ENCODE data around the gene NATD1. TPM values are rescaled to one million over a fixed set of nuclear protein-coding genes. Genes with fewer than 3 reads are reported as not detected.

Gene NATD1
- total RNA-seq, 1 donor from 2014 or later, result 3.6 TPM

DNA sequence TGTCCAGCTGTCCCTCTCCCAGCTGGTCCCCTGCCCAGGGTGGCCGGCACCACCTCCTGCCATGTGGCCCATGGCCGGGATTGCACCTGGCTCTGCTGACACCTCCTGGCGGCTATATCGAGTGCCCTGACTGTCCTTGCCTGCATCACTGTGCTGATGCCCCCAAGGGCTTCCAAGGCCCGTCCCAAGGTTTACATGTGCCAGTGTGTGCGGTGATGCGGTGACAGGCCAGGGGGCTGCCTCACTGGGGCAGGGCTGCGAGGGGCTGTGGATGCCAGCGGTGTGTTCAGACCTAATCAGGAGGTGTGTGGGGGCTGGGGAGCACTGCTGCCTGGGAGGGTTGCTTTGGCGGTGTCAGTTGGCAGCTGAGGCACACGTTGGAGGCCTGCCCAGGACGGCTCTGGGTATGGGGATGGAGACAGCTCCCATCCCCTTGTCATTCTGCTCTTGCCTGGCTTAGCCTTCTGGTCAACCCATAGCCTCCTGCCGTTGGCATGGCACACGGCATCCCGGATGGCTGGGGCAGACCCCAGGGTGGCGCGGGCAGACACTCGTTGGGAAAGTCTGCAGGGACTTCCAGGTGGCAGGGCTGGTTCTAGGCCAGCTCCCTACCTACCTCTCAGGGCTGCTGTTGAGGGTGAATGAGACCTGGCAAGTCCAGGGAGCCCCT lies 36.8 kb upstream of the NATD1 start:
- DNase-seq (ENCODE audit: low read depth in 2 of 2), result no peak

DNA sequence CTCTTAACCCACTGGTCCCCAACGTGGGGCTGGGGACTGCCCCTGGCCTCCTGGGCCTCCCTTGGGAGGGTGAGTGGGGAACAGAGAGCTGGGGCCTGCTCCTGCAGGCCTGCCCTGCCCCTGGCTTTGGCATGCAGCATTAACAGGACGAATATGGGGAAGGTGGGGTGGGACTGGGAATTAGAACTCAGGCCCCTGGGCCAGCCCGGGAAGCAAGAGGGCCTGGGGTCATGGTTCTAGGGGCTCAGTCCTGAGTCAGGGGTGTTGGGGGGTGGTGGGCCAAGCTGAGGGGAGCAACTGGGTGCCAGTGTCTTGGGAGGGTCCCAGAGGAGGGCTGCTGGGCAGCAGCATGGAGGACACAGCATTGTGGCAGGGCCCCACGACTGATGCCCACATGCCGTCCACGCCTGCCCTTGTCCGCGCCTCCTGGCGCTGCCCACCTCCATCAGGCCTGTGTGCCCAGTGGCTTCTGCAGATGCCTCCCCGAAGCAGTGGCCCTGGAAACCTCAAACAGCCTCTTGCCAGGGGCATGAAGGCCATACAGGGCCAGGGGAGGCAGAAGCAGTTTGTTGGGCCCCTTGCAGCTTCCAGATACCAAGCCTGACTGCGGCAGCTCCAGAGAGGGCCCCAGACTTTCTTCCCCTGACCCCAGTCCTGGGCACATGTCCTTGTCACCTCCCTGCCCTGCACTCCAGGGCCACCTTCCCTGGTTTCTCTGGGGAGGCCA lies 36.1 kb upstream of the NATD1 start:
- no peak for DNase-seq (ENCODE audit: low read depth in 2 of 2)

DNA sequence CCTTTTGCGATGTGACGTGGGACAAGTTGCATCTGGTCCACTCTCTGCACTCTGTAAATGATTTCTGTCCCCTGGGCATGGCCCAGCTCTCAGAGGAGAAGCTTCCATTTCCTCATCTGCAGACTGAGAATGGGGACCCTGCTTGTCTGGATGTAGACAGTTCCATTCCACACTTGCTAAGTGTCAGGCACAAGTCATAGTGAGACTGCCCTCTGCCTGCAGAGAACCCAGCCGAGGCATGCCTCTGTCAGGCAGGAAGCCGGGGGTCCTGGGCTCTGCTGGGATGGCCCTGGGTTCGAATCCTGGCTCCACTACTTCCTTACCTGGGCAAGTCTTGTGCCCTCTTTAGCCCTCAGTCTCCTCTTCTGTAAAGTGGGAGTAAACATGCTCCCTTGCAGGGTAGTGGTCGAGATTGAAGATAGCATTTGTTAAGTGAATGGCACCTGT lies 35.4 kb upstream of the NATD1 start:
- no peak for DNase-seq (ENCODE audit: low read depth in 2 of 2)

DNA sequence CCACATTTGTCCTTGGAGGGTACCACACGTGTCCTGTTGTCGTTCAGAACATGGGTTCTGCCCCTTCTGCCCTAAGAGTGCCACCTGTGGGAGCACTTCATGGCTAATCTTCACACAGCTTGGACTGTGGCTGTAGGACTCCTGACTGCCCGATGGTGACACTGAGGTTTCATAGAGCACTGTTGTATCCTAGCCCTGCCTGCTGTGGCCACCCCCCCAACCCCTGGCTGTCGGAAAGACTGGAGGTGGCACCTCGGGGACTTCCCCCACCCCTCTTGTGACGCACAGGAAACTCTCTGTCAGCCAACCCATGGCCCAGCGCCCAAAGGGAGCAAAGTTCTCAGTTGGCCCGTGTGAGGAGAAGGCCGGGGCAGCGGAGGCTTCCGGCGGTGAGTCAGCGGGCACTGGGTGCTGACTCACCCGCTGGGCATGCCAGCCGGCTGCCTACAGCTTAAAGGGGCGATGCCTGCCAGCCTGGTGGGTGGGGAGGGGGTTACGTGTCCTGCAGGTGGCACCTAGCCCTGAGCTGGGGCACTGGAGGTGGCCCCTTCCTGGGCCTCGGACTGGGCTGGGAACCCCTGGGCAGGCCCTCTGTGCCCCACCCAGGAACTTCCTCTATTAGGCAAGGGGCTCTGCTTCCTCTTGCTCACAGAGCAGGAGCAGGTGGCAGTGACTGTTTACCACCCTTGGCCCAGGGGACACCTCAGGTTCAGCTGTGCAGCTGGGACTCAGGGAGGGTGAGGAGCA lies 34.7 kb upstream of the NATD1 start:
- peak; percentile 95 to 96 for DNase-seq (ENCODE audit: low read depth in 2 of 2)

DNA sequence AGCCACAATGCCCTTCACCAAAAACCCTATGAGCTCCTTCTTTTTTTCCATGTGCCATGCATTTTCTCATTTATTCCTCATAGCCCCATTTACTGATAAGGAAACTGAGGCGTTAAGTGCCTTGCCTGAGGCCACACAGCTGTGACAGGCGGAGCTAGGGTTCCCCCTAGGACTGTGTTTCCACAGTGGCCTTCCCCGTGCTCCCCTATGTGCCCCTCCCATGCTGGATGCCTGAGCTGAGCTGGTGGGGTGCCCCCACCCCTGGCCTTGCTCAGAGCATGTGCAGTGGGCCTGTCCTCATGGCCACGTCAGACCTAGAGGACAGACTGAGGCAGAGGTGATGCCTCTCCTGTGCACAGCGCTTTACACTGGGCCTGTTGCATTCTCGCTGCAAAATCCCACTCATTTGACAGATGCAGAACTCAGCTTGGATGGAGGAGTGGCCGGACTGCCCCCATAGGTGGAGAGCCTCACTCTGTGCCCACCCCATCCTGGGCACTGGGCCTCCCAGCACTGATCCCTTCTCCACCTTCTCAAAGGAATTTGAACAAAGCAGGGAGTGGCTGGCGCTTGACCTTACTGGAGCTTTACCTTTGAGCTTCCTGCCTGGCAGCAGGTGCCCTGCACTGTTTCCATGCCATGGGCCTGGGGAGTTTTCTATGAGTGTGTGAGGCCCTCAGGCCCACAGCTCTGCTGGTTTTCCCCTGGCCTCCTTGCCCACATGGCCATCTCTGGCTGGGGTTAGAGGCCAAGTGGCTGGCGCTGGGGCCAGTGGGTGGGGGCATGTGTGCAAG lies 33.9 kb upstream of the NATD1 start:
- DNase-seq (ENCODE audit: low read depth in 2 of 2), result no peak

DNA sequence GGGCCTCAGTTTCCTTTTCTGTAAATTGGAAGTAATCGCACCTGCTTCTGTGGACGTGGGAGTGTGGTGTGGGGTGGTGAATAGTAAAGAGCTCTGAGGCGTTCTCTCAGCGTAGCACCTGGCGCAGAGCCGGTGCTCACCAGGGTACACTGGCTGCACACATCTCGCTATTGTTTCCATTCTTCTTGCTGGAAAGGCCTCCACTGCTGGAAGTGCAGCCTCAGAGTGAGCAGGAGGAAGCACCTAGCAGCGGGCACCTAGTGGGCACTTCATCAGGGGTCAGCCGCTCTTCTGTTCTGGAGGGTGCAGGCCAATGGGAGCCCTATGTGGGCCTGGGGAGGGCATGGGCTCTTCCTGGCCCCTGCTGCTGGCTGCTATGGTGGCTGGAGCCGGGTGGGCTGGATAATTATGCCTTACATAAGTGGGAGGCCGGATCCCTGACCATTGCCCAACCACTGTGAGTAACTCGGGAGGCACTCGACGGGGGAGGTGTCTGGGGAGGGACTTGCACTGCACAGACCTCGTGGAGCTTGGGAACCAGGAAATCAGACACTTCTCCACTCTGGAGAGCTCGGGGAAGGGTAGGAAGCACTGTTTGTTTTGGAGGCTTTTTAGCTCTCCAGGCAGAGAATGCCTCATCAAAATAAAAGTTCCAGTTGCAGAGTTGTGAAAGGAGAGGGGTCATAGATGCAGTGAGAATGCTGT lies 33.0 kb upstream of the NATD1 start:
- DNase-seq (ENCODE audit: low read depth in 2 of 2), result peak; percentile 94 to 97

DNA sequence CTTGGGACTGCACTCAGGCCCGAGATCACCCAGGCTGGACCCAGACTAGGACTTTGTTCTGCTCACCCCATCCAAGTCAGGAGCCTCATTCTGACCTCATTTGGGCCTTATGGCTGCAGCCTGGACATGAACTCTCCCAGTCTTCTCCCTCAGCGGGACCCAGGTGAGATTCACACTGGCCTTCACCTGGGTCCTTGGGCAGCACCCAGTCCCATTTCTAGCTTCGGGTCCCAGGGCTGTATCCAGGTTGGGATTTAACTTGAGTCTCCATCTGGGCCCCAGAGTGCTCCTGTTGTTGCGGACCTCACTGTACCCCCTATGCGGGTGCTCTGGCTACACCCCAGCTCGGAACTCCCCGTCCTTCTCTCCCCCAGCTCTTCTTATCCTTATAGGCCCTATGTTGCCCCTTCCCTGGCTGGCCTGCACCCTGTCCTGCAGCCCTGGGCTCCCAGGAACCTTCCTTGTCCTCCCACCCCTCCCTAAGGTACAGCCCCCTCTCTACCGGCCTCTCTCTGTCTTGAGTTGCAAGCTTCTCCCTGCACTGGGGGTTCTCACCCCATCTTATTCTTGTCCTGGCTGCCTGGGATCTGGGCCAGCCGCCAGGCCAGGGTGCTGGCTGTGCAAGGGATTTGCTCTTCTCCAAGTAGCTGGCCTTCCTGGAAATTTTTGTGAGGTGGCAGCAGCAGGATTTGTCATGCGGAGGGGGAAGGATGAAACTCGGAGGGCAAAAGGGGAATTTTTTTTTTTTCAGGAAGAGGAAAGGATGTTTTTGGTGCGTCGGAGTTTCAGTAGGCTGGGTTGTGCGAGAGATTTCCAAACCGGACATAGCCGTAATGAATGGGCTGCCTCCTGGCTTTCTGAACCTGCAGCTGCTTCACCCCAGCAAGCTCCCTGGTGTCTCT lies 32.2 kb upstream of the NATD1 start:
- DNase-seq (ENCODE audit: low read depth in 2 of 2), result peak; percentile 61 to 71

DNA sequence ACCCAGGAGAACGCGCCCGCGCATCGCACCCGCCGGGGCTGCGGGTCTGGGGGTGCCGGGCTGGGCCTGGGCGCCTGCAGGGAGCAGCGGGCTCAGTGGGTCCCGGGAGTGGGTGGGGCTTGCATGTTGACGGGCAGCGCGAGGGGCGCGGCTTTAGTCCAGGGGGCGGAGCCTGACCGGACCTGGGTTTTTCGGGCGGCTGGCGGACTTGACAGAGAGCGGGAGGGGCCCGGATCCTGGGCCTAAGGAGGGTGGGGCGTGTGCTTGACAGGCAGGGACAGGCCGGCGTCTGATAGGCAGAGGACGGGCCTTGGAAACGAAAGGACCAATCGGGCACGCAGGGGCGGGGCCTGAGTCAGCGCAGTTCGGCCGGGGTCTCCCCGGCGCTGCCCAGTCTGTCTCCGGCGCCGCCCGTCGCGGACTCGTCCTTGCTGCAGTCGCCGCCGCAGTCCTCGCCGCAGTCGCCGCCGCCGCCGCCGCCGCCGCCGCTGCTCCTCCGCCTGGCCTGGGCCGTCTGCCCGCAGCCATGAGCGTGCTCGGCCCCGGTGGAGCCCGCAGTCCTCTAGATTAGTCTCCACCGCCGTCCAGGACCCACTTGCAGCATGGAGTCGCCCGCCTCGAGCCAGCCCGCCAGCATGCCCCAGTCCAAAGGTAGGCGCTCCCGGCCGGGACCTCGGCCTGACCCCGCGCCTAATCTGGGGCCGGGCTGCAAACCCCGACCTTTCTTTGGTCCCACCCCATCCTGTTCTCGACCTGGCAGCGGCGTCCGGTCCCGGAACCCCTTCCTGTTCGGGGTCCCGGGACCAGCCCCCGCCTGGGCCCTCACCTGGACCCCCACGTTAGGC lies 31.3 kb upstream of the NATD1 start, which contains the start of gene MAP2K3:
MAP2K3 (plus strand) TSS at position 393 of the 845 bp plus-strand sequence; CDS start at position 603, 210 bp downstream.
- DNase-seq (ENCODE audit: low read depth in 2 of 2), result peak; percentile 99

DNA sequence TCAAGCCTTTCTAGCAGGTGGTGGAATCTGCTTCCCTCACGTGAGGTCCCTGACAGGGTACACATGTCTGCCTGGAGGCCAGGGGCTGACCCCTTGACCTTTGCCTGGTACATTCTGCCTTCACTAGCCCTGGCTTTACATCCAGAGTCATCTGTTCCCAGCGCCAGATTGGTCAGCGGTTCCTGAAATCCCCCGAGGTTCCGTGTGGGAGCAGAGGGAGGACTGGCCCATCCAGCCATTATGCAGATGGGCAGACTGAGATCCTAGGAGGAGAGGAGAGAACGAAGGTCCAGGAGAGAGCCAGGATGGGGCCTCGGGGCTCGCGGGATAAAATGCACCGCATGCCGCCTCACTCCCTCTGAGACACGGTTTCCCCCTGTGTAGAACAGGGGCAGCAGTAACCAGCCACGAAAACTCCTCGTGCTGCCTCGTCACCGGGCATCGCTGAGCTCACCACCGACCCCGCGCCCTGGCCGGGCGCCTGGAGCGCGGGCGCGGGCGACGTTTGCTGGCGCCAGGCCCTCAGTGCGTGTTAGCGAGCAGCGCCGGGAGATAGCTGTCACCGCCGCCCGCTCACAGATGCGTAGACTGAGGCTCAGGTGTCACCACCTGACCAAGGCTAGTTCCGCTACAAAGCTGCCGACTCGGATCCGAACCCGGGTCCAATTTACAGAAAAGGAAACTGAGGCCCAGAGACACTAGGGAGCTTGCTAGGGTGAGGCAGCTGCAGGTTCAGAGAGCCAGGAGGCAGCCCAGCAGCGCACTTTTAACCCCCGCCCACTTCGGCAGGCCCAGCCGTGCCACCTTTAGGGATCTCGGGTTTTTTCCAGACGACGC lies 30.5 kb upstream of the NATD1 start:
- DNase-seq (ENCODE audit: low read depth in 2 of 2), result peak; percentile 56 to 69

DNA sequence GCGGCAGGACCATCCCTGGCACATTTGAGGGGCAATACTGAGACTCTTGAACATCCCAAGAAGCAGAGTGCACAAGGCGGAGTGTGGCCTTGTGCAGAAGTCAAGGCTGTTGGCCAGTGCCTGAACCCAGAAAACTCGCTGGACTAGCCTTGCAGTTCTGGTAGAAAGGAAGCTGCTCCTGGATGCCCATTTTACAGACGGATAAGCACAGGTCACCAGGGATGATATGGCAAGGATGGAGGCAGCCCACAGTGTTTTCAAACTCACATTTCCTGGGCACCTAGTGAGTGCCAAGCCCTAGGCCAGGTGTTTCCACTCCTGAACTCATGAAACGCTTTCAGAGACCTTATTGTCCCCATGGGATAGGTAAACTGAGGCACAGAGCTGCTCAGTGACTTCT lies 29.6 kb upstream of the NATD1 start:
- no peak for DNase-seq (ENCODE audit: low read depth in 2 of 2)

DNA sequence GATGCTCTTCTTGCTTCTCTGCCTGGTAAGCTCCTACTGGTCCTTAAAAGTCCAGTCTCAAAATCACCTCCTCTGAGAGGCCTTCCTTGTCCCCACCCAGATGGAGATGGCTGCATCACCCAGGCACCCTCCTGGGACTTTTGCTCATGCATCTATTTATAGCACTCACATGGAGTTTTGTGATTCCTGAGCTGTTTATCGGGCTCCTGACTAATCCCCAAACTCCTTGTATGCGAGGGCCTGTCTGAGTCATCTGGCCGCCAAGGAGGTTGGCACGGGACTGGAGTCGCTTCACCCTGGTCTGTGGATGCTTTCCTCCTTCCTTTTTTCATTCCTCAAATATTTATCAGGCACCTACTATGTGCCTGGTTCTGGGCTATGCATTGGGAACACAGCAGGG lies 29.0 kb upstream of the NATD1 start:
- peak in 1 of 2 donors; percentile 83 for DNase-seq (ENCODE audit: low read depth in 2 of 2)

DNA sequence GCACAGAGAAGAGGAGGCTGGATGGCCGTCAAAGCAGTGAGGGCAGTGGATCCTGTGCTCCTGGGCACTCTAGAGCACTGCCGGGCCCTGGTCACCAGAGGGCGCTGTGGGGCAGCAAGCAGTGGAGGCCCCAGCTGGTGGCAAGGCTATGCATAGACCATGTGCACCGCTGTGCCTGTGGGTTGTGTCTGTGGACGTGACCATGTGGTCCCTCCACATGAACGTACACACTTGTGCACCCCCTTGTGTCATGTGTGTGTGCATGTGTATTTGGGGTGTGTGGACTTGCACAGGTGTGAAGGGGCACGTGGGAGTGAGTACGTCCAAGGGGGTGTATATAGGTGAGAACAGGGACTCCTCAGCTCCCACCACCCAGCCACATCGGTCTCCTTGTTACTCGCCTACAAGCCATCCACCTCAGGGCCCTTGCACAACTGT lies 26.9 kb upstream of the NATD1 start:
- peak; percentile 79 to 87 for DNase-seq (ENCODE audit: low read depth in 2 of 2)

DNA sequence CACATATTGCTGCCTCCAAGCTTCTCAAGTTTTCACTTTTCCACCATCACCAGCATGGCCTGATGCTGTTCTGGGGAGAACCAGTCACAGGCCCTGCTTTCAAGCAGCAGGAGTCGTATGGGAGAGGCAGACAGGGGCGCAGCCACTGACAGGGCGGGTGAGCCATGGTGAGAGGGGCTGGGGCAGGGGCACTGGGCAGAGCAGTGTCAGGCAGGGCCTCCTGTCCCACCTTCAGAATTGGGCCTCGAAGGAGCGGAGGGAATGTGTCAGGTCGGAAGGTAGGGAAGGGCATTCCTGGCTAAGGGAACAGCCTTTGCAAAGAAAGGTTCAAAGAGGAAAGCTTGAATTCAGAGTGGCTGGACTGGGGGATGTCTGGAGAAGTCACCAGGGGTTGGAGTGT lies 26.4 kb upstream of the NATD1 start:
- no peak for DNase-seq (ENCODE audit: low read depth in 2 of 2)

DNA sequence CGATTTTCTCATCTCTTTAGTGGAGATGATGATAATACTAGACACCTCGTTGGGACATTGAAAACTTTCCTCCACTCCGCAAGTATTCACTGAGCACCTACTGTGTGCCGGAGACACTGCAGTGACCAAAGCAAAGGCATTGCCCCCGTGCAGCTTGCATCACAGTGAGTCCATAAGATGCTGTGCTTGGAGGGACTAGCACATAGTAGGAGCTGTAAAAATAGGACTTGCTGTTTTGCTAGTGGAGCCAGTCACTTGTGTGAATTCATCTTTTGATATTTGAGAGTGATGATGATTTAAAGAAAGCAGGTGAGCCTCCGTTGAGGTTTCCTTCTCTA lies 26.0 kb upstream of the NATD1 start:
- DNase-seq (ENCODE audit: low read depth in 2 of 2), result no peak

DNA sequence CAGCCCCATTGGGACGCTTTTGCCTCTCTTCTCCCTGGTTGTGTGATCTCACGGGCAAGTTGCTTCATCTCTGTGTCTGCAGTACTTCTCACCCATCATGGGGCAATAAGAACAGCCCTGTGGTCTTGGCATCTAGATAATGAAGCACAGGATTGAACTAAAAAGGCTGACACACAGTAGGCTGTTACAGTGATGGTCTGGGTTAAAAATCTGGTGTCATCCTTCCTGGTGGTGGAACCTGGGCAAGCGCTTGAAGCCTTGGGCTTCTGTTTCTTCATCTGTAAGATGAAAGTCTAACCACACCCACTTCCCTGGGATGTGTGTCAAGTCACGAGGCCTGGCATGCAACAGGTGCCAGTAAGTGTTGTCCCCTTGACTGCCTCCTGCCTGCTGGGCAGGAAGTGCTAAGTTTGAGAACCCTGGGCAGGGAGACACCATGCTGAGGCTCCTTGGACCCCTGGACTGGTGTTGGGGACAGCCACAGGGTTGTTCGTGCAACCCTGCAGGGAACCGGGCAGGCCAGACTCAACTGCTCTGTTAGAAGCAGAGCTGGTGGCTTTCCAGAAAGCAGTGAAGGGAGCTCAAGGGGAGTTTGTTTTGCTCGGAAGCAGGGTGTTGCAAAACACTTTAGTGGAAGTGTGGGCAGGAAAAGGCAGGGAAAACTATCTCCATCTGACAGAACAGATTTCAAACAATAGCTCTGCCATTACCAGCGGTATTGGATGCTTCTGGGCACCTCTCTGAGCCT lies 25.4 kb upstream of the NATD1 start:
- peak in 1 of 2 donors; percentile 58 for DNase-seq (ENCODE audit: low read depth in 2 of 2)

DNA sequence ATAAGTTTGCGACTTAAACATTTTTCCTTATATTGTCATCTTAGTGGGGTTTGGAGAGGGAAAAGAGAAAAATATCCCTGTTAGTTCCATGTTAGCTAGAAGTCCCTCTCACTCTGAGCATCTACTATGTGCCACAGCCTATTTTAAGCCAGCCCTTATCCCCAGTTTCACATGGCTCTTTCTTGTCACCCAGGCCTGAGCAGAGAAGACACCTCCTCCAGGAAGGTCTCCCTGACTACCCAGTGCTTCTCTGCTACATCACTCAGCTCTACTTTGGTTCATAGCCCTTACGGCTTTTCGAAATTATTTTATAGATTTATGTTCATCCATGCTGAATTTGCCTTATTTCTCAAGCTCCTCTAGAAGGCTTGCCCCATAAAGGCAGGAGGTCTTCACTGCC lies 24.1 kb upstream of the NATD1 start:
- DNase-seq (ENCODE audit: low read depth in 2 of 2), result no peak

DNA sequence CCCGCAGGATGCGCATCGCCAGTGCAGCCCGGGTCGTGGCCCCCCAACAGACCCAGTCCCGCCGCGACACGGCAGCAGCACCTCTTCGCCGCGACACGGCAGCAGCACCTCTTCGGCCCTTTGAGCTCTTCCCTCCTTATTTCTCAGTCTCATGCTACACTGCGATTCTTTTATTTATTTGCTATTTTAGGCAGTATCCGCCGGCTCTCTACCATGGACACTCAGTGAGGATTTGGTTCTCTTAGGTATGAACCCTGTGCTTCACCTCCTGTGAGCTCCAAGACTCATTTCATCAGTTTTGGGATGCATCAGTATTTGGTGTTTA lies 23.0 kb upstream of the NATD1 start:
- DNase-seq (ENCODE audit: low read depth in 2 of 2), result no peak

Data from lung microvascular endothelial cell (primary cell).